Right lobe of liver (tissue), 6 donors: ENCODE data around the gene HSD17B3. TPM values are rescaled to one million over a fixed set of nuclear protein-coding genes. Genes with fewer than 3 reads are reported as not detected.

Experiments
- ATAC-seq, 4 donors: fragments of 200-7000 bp; cut with Tn5 transposase; one replicate each; pipeline ENCODE4 v1.9.1; 2020; ENCODE audit warnings: mild to moderate bottlenecking in 4 of 4, moderate library complexity in 4 of 4
- DNase-seq, 3 donors: peaks; one replicate each; pipeline ENCODE4 v3.0.0-alpha.2; 2020
- H3K27ac ChIP-seq, 3 donors: fragments of 200-600 bp; one replicate each; pipeline ENCODE4 v1.8.0; 2022
- H3K27me3 ChIP-seq, 2 donors: fragments of 200-600 bp; one replicate each; pipeline ENCODE4 v1.8.0; 2022
- H3K36me3 ChIP-seq, 4 donors: fragments of 200-600 bp; sonication (generic) in 1 of 4; one replicate each; pipeline versions ENCODE4 v1.5.1 to v1.8.0; 2017 to 2022; ENCODE audit warnings: control low read depth in 1 of 4
- H3K4me1 ChIP-seq, 4 donors: fragments of 200-600 bp; sonication (generic) in 1 of 4; one replicate each; pipeline versions ENCODE4 v1.5.1 to v1.8.0; 2017 to 2022; ENCODE audit warnings: control low read depth in 1 of 4
- H3K4me3 ChIP-seq, 3 donors: fragments of 200-600 bp; one replicate each; pipeline ENCODE4 v1.8.0; 2022
- H3K9me3 ChIP-seq, 4 donors: fragments of 200-600 bp; sonication (generic) in 1 of 4; one replicate each; pipeline versions ENCODE4 v1.5.1 to v1.8.0; 2017 to 2022; ENCODE audit warnings: control low read depth in 1 of 4
- POLR2A ChIP-seq: fragments of 450-650 bp; IDR thresholded peaks from one replicate; pipeline ENCODE4 v1.6.1; 2017; ENCODE audit warnings: antibody characterized with exemption, mild to moderate bottlenecking
- WGBS: methylation state at CpG from one replicate; pipeline ENCODE4 v1.1.6; 2018; ENCODE audit warnings: low coverage, low lambda C conversion rate; ENCODE audit not compliant: insufficient coverage; ENCODE audit errors: missing lambda C conversion rate; 5-methylcytosine and 5-hydroxymethylcytosine counted together
- intact Hi-C, 2 donors: fragments of 100-400 bp; cut with DNase I; formaldehyde crosslinking; loops; one replicate each; pipeline versions ENCODE4 v1.11.2 to v1.14.1; 2022
- total RNA-seq, 6 experiments: library from RNA; depleted of rRNA in 2 of 6; stranded (reverse); fragments of >200 nt in 2 of 6; fragmentation: NEBNext Ultra II Directional in 3 of 6; extraction: Animal tissue kit (Norgen Biotek cat#: 25700) in 3 of 6; gene quantifications; one replicate each; pipeline versions ENCODE4 v1.1.0 to v1.2.4, GENCODE V29; 2016 to 2023
- TF ChIP-seq, protein P1 (sequence below), 4 donors: fragments of 200-600 bp in 3 of 4; fragments of 450-650 bp in 1 of 4; IDR thresholded peaks; one replicate each; pipeline versions ENCODE4 v1.5.1 to v1.8.0; 2016 to 2022; ENCODE audit warnings: antibody characterized with exemption in 4 of 4, mild to moderate bottlenecking in 2 of 4
- donor health status: DM: no; HTN: yes; CAD: no.
- donor health status: DM: no; HTN: no; CAD: no.
- donor health status: DM: no; HTN: no; CAD: no.
- donor health status: DM: no; HTN: yes; CAD: no.
- donor health status: DM: no; HTN: yes; CAD: no.

The HSD17B3 gene
- total RNA-seq, 6 experiments from 2014 or later, result 1.8 to 4.4 (median 3.1) TPM; not detected in 2

DNA sequence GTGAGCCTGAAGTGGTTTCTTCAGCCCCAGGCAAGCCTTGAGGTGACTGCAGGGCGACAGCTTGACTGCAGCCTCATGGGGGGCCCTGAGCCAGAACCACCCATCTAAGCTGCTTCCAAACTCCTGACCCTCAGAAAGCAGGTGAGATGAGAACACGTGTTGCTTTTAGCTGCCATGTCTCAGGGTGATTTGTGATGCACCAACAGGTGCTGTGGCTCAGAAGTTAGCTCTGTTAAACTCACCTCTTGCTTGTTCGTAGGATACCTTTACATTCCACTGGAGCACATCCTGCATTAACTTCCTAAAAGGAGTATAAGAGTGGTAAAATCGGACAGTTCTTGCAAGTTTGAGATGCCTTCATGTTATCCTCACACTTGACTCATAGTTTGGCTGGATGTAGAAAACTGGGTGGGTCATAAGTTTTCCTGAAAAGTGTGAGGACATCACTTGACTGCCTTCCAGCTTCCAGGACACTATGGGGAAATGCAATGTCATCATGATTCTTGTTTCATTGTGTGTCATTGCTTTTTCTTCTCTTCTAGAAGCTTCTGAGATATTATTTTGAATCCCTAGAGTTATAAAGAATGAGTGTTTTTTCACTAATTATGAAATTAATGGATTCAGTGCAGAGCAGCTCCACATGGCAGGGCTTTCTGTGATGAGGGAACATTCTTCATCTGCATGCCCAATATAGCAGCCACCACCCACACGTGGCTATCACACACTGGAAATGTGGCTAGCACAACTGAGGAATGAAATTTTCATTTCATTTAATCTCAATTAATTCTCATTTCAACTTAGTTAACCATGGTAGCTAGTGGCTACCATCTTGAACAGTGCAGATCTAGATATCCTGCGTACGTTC lies 92.3 kb downstream of the HSD17B3 start:
- no peak overlapping the region for H3K27ac ChIP-seq
- WGBS, result 64% methylated on average over 6 of the region's 7 CpGs
- no peak overlapping the region for H3K4me3 ChIP-seq
- H3K9me3 ChIP-seq, result no peaks in the 10 kb centered on the region
- H3K4me1 ChIP-seq, result no peaks in the 10 kb centered on the region
- DNase-seq (no peak), ATAC-seq (peak in 1 of 4 donors; percentile 36)
- no peaks in the 10 kb centered on the region for H3K27me3 ChIP-seq
- TF ChIP-seq, protein P1, sequence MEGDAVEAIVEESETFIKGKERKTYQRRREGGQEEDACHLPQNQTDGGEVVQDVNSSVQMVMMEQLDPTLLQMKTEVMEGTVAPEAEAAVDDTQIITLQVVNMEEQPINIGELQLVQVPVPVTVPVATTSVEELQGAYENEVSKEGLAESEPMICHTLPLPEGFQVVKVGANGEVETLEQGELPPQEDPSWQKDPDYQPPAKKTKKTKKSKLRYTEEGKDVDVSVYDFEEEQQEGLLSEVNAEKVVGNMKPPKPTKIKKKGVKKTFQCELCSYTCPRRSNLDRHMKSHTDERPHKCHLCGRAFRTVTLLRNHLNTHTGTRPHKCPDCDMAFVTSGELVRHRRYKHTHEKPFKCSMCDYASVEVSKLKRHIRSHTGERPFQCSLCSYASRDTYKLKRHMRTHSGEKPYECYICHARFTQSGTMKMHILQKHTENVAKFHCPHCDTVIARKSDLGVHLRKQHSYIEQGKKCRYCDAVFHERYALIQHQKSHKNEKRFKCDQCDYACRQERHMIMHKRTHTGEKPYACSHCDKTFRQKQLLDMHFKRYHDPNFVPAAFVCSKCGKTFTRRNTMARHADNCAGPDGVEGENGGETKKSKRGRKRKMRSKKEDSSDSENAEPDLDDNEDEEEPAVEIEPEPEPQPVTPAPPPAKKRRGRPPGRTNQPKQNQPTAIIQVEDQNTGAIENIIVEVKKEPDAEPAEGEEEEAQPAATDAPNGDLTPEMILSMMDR (IDR thresholded peaks at IDR 0.05), result no peak
- no peak for TF ChIP-seq POLR2A
- intact Hi-C loops, result no loop called here
- no peaks in the 10 kb centered on the region for H3K36me3 ChIP-seq

DNA sequence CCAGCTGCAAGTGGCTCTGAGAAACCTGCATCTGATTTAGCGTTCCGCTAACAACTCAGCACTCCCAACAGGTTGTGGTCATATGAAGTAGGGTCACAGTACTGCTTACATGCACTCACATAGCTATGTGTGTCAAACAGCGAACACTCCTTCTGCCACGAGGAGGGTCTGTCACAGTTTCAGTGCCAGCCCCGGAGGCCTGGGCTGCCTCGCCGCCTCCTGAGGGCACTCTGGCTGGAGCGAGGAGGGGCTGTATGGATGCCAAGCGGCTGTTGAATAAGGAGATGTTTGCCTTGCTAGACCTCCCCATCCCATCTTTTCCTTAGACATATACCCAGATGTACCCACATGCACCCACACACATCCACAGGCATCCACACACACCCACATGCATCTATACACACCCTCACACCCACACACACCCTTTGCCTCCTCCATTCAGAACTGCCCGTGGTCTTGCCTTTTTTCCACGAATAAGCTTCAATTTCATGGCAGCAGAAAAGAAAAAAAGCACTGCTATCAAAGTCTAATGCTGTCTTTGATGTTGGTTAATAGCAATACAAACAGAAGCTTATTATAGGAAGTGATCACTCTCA lies 95.7 kb downstream of the HSD17B3 start:
- WGBS, result 59% methylated on average over 5 of the region's 11 CpGs
- Histone ChIP-seq H3K9me3 (no peaks in the 10 kb centered on the region), H3K4me3 (no peak overlapping the region), H3K36me3 (no peaks in the 10 kb centered on the region), H3K27ac (no peak overlapping the region), H3K4me1 (no peaks in the 10 kb centered on the region), H3K27me3 (no peaks in the 10 kb centered on the region)
- intact Hi-C loops, result no loop called here
- DNase-seq, result no peak
- TF ChIP-seq, protein P1 (IDR thresholded peaks at IDR 0.05), result no peak
- TF ChIP-seq POLR2A, result no peak
- no peak for ATAC-seq

DNA sequence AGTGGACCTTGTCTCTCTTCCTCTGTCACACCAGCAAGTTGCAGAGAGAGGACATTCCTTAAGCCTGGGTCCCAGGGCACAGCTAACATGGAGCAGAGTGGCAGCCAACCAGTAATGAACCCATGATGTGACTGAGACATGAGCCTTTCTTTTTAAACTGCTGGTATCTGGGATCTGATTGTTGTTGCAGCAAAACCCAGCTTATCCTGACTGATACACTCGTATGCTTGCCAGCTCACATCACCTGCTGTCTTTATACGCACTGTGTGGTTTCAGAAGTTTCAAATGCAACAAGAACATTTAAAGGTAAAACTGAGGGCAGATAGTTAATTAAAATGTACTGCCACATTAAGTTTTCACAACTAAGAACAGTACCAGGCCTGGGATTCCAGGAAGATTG lies 97.1 kb downstream of the HSD17B3 start:
- Histone ChIP-seq H3K4me1 (no peaks in the 10 kb centered on the region), H3K27me3 (no peaks in the 10 kb centered on the region), H3K36me3 (no peaks in the 10 kb centered on the region), H3K27ac (no peak overlapping the region), H3K4me3 (no peak overlapping the region), H3K9me3 (no peaks in the 10 kb centered on the region)
- WGBS, result 88% methylated on average over 2 of the region's 2 CpGs
- ATAC-seq (no peak), DNase-seq (no peak)
- TF ChIP-seq, protein P1 (IDR thresholded peaks at IDR 0.05), result no peak
- no peak for TF ChIP-seq POLR2A
- intact Hi-C loops, result no loop called here

DNA sequence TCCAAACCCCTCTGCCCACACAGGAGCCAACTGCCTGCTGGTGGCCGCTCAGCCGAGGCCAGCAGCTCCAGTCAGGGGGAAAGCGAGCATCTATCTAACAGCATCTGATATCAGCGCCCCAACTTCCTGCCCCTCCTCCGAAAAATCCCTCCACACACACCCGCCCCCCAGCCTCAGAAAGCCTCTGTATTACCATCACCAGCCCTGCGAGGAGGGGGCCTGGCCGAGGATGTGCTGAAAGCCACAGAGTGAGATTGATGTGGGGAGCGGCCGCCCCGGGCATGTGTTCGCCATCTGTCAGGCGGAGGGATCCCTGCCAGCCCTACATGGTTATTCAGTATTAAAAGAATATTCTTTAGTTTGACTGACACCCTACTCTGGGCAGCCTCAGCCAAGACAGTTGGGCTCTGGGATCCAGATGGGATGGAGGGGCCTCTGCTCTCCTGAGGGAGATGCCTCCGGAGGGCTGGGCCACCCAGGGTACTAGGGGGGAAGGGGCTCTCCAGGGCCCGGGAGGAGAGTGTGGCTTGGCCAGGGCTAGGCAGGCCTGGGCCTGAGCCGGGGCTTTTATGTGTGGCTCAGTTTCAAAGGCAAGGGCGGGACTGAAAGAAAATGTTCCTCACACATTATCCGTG lies 98.0 kb downstream of the HSD17B3 start:
- no peak for TF ChIP-seq POLR2A
- TF ChIP-seq, protein P1 (IDR thresholded peaks at IDR 0.05), result no peak
- peak in 1 of 4 donors; percentile 20 for ATAC-seq
- Histone ChIP-seq H3K27me3 (no peaks in the 10 kb centered on the region), H3K4me3 (no peak overlapping the region), H3K9me3 (no peaks in the 10 kb centered on the region), H3K36me3 (no peaks in the 10 kb centered on the region), H3K4me1 (no peaks in the 10 kb centered on the region), H3K27ac (no peak overlapping the region)
- intact Hi-C loops, result no loop called here
- DNase-seq, result no peak
- 84% methylated on average over 7 of the region's 18 CpGs for WGBS
